GM12865 (cell line): ENCODE results near the gene ZNF775.

Experiments
- DNase-seq: peaks from one replicate; pipeline ENCODE4 v3.0.0; 2010; ENCODE audit warnings: low read depth
- H3K4me3 ChIP-seq: 2 replicates; pipeline ENCODE4 v1.5.1; 2011; ENCODE audit warnings: mild to moderate bottlenecking, low read depth, low read length, control low read depth
- TF ChIP-seq, protein P1 (sequence below): IDR thresholded peaks from 2 replicates; pipeline ENCODE4 v1.5.1; 2011; ENCODE audit warnings: low read length, control low read depth, low read depth, inconsistent platforms; ENCODE audit not compliant: insufficient read depth; ENCODE audit errors: missing control alignments

Gene ZNF775

DNA sequence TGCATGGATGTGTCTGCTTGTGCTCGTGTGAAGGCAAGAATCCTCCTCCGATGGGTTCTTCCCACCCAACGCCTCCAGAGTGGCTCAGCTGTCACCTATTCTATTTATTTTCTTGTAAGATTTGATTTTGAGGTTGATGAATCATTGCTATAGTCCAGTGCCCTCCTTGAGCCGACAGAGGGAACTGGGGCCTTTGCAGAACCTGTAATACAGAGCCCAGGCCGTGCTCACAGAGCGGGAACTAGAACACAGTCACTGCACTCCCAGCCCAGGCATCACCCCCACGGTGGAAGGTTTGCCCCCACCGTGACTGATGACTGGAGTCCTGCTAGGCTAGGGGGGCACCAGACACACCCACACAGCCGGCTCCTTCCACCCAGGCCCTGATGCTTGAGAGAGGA, 39.7 kb upstream of the ZNF775 start:
- TF ChIP-seq, protein P1, sequence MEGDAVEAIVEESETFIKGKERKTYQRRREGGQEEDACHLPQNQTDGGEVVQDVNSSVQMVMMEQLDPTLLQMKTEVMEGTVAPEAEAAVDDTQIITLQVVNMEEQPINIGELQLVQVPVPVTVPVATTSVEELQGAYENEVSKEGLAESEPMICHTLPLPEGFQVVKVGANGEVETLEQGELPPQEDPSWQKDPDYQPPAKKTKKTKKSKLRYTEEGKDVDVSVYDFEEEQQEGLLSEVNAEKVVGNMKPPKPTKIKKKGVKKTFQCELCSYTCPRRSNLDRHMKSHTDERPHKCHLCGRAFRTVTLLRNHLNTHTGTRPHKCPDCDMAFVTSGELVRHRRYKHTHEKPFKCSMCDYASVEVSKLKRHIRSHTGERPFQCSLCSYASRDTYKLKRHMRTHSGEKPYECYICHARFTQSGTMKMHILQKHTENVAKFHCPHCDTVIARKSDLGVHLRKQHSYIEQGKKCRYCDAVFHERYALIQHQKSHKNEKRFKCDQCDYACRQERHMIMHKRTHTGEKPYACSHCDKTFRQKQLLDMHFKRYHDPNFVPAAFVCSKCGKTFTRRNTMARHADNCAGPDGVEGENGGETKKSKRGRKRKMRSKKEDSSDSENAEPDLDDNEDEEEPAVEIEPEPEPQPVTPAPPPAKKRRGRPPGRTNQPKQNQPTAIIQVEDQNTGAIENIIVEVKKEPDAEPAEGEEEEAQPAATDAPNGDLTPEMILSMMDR: no peak
- no peak for DNase-seq
- no peak overlapping the region for H3K4me3 ChIP-seq

DNA sequence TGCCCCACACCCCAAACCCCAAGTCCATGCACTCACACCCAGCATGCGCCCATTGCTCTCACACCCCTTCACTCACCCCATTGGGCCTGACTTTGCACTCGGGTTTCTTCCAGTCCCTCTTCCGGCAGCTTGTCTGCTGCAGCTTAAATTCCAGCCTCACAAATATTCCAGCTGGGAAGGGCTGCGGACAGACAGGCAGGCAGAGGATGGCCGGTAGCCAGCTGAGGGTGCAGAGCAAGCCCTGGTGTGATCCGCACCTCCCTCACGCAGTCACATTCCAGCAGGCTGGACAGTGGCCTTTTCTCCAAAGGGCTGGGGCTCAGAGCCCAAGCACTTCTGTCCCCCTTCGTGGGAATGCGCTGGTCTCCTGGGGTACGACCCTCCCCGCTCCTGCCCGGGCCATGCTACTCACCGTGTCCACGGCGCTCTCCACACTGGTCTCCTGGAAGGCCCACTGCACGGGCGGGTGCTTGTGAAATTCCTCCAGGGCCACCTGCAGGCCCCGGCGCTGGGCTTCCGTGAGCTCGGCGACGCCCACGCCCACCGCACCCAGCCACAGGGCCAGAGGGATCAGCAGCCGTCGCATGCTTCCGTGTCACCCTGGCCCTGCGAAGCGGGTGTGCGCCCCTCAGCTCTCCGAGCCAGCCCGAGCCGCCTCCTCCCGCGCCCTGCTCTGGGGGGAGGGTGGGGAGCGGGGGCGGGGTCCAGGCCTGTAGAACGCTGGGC, 38.9 kb upstream of the ZNF775 start:
- no peak for DNase-seq
- TF ChIP-seq, protein P1: no peak
- no peak overlapping the region for H3K4me3 ChIP-seq

DNA sequence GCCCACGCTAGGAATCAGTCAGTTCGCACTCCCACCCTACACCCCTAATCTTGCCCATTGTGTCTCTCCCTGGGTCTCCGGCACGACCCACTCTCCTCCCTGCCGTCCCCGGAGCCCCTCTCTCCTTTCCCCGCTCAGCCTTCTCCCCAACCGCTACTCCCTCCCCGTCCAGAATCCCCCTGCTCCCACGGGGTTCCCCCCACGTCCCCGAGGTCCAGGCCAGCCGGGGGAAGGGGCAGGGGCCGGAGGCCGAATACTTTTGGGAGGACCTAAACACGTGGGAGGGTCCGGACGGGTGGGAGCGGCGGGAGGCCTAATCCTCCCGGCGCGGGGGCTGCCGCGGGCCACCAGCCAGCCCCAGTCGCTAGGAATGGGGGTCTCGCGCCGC, 38.3 kb upstream of the ZNF775 start:
- TF ChIP-seq, protein P1: no peak
- DNase-seq: no peak
- H3K4me3 ChIP-seq: no peak overlapping the region

DNA sequence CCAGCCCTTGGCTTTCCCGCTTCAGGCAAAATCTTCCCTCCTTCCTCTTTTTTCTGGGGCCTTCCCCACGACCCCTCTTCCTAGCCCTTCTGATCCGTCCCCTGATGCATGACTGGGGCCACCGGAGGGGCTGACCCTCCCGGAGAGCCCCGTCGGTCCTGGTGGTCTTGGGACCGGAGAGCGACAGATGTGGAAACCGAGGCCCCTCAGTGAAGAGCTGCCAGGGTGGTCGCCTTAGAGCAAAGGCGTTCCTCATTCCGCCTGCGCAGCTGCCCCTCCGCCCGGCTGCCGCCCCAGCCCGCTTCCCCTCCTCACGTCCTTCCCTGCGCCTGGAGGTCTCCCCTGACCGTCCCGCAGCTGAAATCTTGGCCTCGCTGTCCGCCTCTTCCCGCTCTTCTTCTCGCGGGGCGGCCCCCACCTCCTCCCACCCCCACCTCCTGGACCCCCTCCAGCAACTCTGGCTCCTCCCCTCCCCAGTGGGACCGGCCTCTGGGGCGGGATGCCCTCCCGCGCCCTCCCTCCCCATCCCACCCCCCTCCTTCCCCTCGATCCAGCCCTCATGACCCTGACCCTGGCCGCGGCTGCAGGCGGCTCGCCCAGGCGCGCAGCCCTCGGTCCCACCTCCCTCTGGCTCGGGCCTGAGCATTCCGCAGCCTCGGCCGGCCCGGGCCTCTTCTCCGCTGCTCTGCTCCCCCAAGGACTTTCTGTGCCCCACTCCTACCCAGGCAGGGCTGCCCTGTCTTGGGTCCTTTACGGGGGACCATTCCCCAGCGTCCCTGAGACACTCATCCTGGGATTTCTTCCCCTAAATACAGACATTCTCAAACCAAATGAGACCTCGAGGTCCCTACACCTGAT, 37.6 kb upstream of the ZNF775 start, which contains the start of gene RARRES2:
Gene RARRES2 (minus strand): TSS at position 367 of the 858 bp plus-strand sequence. CDS start 1,020 bp downstream, outside the sequence.
- no peak for DNase-seq
- TF ChIP-seq, protein P1: no peak
- H3K4me3 ChIP-seq: no peak within 1 kb of the TSS

DNA sequence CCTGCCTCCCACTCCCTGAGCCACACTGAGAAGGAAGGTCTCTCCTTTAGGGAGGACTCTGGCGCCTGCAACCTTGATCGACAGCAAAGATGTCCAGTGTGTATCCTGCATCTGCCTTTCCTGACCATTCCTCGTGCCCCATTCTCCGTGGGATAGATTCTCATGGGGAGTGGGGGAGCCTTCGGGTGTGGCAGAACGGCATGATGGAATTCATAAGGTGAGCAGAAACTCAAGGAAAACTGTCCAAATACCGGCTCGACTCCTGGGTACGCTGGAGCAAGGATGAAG, 37.1 kb upstream of the ZNF775 start:
- TF ChIP-seq, protein P1: no peak
- no peak overlapping the region for H3K4me3 ChIP-seq
- no peak for DNase-seq

DNA sequence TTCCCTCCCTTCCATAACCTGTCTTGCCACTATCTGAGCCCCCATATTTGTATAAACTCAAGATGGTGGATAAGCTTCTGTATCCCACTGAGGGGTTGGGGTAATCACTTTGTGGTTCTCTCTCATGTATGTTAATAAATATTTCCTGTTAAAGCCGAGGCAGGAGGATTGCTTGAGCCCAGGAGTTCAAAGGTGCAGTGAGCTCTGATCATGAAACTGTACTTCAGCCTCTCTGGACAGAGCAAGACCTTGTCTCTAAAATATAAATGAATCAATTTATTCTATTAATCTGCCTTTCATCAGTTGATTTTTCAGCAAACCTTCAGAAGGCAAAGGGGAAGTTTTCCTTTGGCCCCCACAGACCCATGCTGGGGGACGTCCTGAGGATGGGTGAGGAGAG, 35.9 kb upstream of the ZNF775 start:
- TF ChIP-seq, protein P1: no peak
- H3K4me3 ChIP-seq: no peak overlapping the region
- no peak for DNase-seq
